HUES64 (cell line): ENCODE measurements around the gene TIMP1.
"Not testable (repeated sequence)": the region's sequence is repeated elsewhere in the genome, so short reads cannot be mapped to it uniquely, and the experiment has no call there.

Experiments
- H3K27ac ChIP-seq: 2 replicates; pipeline ENCODE4 v1.7.0; 2013; ENCODE audit warnings: low read depth, low read length, inconsistent platforms
- H3K27me3 ChIP-seq: 2 replicates; pipeline ENCODE4 v1.6.1; 2013; ENCODE audit warnings: mild to moderate bottlenecking, low read length; ENCODE audit not compliant: insufficient read depth
- H3K36me3 ChIP-seq: 2 replicates; pipeline ENCODE4 v1.6.1; 2013; ENCODE audit warnings: mild to moderate bottlenecking, low read length; ENCODE audit not compliant: insufficient read depth
- H3K4me1 ChIP-seq: 2 replicates; pipeline ENCODE4 v1.6.1; 2013; ENCODE audit warnings: mild to moderate bottlenecking, low read length, moderate library complexity; ENCODE audit not compliant: insufficient read depth
- H3K4me3 ChIP-seq: 2 replicates; pipeline ENCODE4 v1.5.1; 2013; ENCODE audit warnings: mild to moderate bottlenecking, low read length, moderate library complexity
- H3K9ac ChIP-seq: 2 replicates; pipeline ENCODE4 v1.6.1; 2013; ENCODE audit warnings: mild to moderate bottlenecking, low read depth, low read length
- H3K9me3 ChIP-seq: 2 replicates; pipeline ENCODE4 v1.6.1; 2013; ENCODE audit warnings: low read depth, low read length; ENCODE audit not compliant: insufficient read depth
- WGBS: fragments of 150-250, 120-280 bp; methylation state at CpG from one replicate; pipeline ENCODE4 v1.1.7; 2013; ENCODE audit warnings: missing lambda C conversion rate; 5-methylcytosine and 5-hydroxymethylcytosine counted together

The TIMP1 gene

DNA sequence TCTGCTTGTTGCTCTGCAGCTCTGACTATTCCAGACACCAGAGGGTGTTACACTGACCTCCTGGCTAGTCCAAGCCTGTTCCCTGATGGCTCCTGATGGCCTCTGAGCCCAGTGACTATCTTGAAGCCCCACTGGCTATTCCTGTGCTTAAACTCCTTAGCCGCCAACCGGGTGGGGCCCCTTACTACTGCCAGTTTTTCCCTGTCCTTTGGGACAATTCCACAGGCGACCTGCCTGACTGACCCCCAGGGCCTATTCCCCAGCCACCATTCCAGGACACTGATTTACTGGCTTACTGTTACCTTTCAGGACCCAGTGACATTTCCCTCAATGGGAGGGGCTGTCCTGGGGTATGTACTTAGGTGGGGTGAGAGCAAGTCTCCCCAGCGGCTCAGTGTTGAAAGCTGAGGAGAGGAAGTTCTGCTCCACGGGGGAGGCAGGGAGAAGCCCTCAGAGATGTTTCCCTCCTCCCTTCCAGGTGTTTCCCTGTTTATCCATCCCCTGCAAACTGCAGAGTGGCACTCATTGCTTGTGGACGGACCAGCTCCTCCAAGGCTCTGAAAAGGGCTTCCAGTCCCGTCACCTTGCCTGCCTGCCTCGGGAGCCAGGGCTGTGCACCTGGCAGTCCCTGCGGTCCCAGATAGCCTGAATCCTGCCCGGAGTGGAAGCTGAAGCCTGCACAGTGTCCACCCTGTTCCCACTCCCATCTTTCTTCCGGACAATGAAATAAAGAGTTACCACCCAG lies 4.0 kb downstream of the TIMP1 start:
- Histone ChIP-seq H3K4me1 (no peaks in the 10 kb centered on the region), H3K9ac (no peak overlapping the region), H3K4me3 (no peak overlapping the region), H3K27ac (no peak overlapping the region), H3K9me3 (no peaks in the 10 kb centered on the region), H3K27me3 (no peaks in the 10 kb centered on the region), H3K36me3 (peaks cover 4% of the 10 kb centered on the region; the same call in 1 of the 2 replicates)
- WGBS: 85% methylated on average over 10 of the region's 11 CpGs

DNA sequence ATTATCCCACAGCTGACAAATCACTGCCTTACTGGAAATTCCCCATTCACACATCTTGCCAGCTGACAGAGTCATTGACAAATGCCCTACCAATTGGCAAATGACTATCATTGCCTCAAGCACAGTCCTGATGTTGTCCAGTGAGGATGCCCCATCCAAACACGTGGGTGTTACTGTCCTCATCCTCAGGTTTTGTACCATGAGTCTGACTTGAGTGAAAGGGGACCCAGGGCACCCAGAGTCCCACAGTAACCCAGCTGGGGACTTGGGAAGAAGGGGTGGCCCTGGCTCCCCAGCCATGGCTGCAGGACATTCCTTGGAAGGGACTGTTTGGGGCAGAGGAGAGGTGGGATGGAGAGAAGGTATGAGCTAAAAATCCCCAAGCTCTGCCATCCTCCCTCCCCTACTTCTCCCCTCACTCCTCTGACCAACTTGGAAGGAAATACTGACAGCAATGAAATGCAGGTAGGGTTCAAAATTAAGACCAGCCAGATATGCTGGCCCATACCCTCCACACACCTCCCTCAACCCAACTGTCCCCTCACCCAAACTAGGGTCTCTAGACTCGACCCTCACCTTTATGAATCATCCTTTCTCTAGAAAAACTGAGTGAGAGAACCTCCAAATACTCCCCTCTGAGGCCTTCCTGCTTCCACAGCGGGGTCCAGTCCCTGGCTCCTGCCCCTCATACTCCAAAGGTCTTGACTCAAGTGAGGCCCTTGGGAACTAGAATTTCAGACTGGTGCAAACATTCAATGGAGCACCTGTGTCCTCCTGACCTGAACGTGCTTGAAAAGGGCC lies 5.1 kb downstream of the TIMP1 start:
- Histone ChIP-seq H3K4me1 (no peaks in the 10 kb centered on the region), H3K9ac (no peak overlapping the region), H3K4me3 (no peak overlapping the region), H3K27me3 (no peaks in the 10 kb centered on the region), H3K27ac (no peak overlapping the region), H3K9me3 (no peaks in the 10 kb centered on the region), H3K36me3 (peaks cover 4% of the 10 kb centered on the region; the same call in 1 of the 2 replicates)
- 83% methylated on average over 4 of the region's 4 CpGs for WGBS

DNA sequence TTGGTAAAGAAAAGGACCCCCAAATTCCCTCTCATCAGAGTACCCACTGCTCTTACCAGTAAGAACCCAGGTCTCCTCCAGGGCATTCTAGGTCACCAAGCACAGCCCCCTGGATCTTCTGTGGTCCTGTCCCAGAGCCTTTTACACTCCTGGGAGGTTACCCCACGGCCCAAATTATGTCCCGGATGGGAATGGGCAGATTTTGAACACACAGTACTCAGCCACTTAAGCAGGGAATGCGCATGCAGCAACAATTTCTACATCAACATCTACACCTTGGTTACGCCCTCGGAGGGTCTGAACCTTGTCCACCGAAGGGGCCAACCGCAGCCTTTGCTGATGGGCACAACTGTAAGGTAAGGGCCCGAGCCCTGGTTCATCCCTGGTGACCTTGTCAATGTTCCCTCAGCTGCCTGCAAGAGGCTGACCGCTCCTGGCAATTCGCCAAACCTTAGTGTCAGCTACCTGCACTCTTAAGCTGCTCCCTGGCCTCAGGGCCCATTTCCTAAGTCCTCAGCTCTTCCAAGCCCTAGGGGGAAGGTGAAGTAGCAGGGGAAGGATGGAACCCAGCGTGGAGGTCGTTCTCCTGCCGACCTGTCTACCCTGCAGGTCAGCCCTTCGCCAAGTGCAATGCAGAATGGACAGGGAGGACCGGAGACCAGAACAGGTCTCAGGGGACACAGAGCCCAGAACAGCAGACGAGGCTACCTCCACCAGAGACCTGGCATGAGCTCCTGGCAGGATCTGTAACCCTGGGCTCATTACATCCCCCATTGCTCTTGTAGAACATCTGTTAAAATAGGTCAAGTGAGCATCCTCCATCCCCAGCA lies 5.9 kb downstream of the TIMP1 start:
- peaks cover 4% of the 10 kb centered on the region; the same call in 1 of the 2 replicates for H3K36me3 ChIP-seq
- H3K9ac ChIP-seq: no peak overlapping the region
- H3K27ac ChIP-seq: no peak overlapping the region
- 94% methylated on average over 16 of the region's 16 CpGs for WGBS
- H3K4me3 ChIP-seq: no peak overlapping the region
- no peaks in the 10 kb centered on the region for H3K27me3 ChIP-seq
- H3K4me1 ChIP-seq: no peaks in the 10 kb centered on the region
- no peaks in the 10 kb centered on the region for H3K9me3 ChIP-seq

DNA sequence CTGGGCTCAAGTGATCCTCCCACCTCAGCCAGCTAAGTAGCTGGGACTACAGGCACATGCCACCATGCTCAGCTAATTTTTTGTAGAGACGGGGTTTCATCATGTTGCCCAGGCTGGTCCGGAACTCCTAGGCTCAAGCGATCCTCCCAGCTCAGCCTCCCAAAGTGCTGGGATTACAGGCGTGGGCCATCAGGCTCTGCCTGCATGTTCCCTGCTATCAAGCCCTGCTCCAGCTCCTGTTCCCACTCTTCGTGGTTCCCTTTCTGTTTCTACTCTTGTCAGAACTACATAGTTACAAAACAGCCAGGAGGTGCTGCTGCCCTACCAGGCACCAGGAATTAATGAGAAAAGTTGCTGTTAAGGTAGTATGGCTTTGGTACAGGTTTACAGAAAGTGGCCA lies 8.7 kb downstream of the TIMP1 start:
- H3K4me3 ChIP-seq: no peak overlapping the region
- no peaks in the 10 kb centered on the region for H3K27me3 ChIP-seq
- no peak overlapping the region for H3K27ac ChIP-seq
- WGBS: 92% methylated on average over 5 of the region's 5 CpGs
- no peak overlapping the region for H3K9ac ChIP-seq
- no peaks in the 10 kb centered on the region for H3K36me3 ChIP-seq
- H3K4me1 ChIP-seq: no peaks in the 10 kb centered on the region
- H3K9me3 ChIP-seq: no peaks in the 10 kb centered on the region

DNA sequence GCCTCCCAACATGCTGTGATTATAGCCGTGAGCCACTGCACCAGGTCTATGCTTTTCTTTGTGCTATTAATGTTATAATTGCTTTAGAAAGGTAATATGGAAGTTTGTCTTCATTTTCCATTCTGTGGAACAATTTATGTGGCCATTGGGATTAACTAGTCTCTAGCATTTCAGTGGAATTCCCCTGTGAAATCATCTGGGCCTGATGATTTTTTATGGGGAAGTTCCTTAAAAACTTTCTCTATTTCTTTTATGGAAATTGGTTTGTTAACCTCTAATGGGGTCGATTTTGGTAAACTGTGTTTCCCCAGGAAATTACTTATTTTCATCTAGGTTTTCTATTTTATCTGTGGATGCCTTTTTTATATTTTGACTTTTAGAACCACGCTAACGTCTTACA lies 11.3 kb downstream of the TIMP1 start:
- no peaks in the 10 kb centered on the region for H3K4me1 ChIP-seq
- no peaks in the 10 kb centered on the region for H3K27me3 ChIP-seq
- H3K9me3 ChIP-seq: no peaks in the 10 kb centered on the region
- H3K27ac ChIP-seq: no peak overlapping the region
- 92% methylated on average over 3 of the region's 4 CpGs for WGBS
- H3K4me3 ChIP-seq: no peak overlapping the region
- H3K36me3 ChIP-seq: no peaks in the 10 kb centered on the region
- no peak overlapping the region for H3K9ac ChIP-seq

DNA sequence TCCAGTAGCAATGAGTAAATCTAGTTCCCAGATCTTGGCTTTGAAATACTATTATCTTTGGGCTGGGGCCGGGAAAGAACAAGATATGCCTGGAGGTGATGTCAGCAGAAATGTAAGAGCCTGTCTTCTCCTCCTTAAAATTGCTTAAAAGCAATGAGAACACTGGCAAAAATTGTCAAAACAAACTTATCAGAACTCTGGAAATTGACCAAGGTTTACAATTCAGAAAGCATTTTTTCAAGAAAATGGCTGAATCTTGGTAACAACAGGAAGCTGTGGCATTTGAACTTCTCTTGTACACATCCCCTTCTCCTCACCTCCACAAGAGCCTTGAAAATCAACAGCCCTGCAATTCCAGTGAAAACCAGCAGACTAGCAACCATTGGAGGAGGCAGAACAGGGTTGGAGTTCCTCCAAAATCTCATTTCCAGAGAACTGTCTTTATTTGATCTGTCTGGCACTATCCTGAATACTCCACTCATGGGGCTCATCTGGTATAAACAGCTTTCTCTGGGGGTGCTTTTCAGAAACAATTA lies 13.5 kb downstream of the TIMP1 start:
- no peaks in the 10 kb centered on the region for H3K36me3 ChIP-seq
- no peak overlapping the region for H3K27ac ChIP-seq
- no peak overlapping the region for H3K9ac ChIP-seq
- H3K4me3 ChIP-seq: no peak overlapping the region
- H3K4me1 ChIP-seq: no peaks in the 10 kb centered on the region
- no peaks in the 10 kb centered on the region for H3K27me3 ChIP-seq
- no peaks in the 10 kb centered on the region for H3K9me3 ChIP-seq
- 91% methylated on average over 1 of the region's 1 CpG for WGBS

DNA sequence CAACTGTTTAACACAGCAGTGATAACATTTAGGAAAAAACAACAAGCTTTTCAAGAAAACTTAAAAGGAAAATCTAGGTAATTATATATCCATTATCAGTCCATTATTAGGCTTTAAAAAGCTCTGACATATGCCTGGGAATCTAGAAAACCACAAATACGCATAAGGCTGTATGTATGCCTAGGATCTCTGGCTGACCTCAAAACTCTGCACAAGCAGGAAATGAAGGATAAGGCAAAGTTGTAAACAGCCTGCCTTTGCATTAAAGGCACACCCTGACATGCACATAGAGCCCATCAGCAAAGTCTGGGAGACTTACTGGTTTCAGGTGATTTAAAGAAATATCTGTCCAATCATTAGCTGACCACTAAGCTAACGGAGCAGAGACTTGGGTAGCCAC lies 14.0 kb downstream of the TIMP1 start:
- no peak overlapping the region for H3K9ac ChIP-seq
- no peaks in the 10 kb centered on the region for H3K9me3 ChIP-seq
- H3K27me3 ChIP-seq: no peaks in the 10 kb centered on the region
- WGBS: 90% methylated on average over 2 of the region's 2 CpGs
- H3K36me3 ChIP-seq: no peaks in the 10 kb centered on the region
- H3K27ac ChIP-seq: no peak overlapping the region
- H3K4me1 ChIP-seq: no peaks in the 10 kb centered on the region
- H3K4me3 ChIP-seq: no peak overlapping the region

DNA sequence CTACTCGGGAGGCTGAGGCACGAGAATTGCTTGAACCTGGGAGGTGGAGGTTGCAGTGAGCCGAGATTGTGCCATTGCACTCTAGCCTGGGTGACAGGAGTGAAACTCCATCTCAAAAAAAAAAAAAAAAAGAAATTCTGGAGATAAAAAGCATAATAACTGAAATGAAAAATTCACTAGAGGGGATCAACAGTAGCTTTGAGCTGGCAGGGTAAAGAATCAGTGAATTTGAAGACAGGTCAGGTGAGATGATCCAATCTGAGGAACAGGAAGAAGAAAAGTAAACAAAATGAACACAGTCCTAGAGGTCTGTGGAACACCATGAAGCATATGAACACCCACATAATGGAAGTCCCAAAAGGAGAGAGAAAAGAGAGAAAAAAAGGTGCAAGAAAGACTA lies 15.0 kb downstream of the TIMP1 start:
- Histone ChIP-seq H3K4me1 (no peaks in the 10 kb centered on the region), H3K9ac (no peak overlapping the region), H3K27ac (no peak overlapping the region), H3K9me3 (no peaks in the 10 kb centered on the region), H3K27me3 (no peaks in the 10 kb centered on the region), H3K36me3 (no peaks in the 10 kb centered on the region), H3K4me3 (no peak overlapping the region)
- 100% methylated on average over 2 of the region's 3 CpGs for WGBS

DNA sequence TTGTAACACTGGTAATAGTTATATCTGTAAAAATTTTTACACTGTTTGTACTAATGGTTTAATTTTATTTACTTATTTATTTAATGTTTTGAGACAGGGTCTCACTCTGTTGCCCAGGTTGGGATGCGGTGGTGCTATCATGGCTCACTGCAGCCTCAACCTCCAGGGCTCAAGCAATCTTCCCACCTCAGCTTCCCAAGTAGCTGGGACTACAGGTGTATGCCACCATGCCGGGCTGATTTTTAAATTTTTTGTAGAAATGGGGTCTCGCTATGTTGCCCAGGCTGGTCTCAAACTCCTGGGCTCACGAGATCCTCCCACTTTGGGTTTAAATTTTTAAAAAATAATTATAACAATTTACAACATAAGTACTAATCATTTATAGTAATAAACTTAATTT lies 20.9 kb downstream of the TIMP1 start:
- not testable (repeated sequence) for H3K27me3 ChIP-seq, H3K9me3 ChIP-seq, H3K27ac ChIP-seq, H3K9ac ChIP-seq, H3K36me3 ChIP-seq, H3K4me3 ChIP-seq, H3K4me1 ChIP-seq
- 100% methylated on average over 1 of the region's 4 CpGs for WGBS

DNA sequence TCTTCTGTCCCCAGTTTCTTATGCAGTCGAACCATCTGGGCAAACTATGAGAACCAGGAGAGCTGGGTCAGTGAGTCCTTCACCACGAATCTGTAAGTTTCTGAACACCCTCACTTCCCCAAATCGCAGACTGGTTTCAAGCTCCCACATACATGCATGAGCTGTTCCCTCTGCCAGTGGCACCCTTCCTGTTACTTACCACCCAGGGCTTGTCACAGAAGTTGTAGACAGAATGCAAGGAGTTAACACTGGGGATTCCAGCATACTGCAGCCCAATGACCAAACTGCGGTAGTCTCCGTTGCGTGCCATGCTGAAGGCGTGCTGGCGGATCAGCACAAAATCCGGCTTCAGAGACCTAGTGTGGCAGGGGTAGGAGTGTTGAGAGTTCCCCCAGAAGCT lies 22.8 kb downstream of the TIMP1 start:
- Histone ChIP-seq H3K27me3 (no peaks in the 10 kb centered on the region), H3K4me3 (no peak overlapping the region), H3K4me1 (peaks cover 6% of the 10 kb centered on the region; the same call in 1 of the 2 replicates), H3K9ac (no peak overlapping the region), H3K9me3 (no peaks in the 10 kb centered on the region), H3K36me3 (no peaks in the 10 kb centered on the region), H3K27ac (no peak overlapping the region)
- WGBS: 90% methylated on average over 9 of the region's 9 CpGs

DNA sequence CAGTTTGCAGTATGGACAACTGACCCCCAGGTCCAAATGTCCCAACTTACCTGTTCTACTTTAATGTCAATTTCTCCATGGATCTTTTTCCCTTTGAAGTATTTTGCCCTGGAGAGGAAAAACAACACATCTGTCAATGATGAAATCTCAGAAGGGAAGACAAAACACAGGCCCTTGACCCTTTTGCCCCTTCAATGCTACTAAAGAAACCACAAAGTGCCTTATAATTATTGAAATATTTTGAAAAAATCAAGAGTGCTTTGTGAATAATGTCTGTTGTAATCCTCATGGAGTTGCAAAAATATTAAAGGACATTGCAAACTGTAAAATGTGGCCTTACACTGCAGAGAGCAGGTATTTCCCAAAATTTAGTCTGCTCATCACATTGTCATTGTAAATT lies 24.9 kb downstream of the TIMP1 start:
- no peak overlapping the region for H3K4me3 ChIP-seq
- no peak overlapping the region for H3K9ac ChIP-seq
- no peak overlapping the region for H3K27ac ChIP-seq
- H3K9me3 ChIP-seq: no peaks in the 10 kb centered on the region
- no peaks in the 10 kb centered on the region for H3K36me3 ChIP-seq
- H3K27me3 ChIP-seq: no peaks in the 10 kb centered on the region
- H3K4me1 ChIP-seq: peaks cover 6% of the 10 kb centered on the region; the same call in 1 of the 2 replicates
